ENCODE results near the gene KLHL26. TPM values are rescaled to one million over a fixed set of nuclear protein-coding genes. Genes with fewer than 3 reads are reported as not detected.

Gene KLHL26
- total and polyA plus RNA-seq, 2 of the 13 experiments (the other 11 are each of a cell fraction or from before 2014, with no cell fraction given), result 1.5 to 1.7 TPM

- TF ChIP-seq ZBTB39 (CRISPR knock-in tag; IDR thresholded peaks at IDR 0.05), result no peak
- TF ChIP-seq ZNF484 (CRISPR knock-in tag; IDR thresholded peaks at IDR 0.05; ENCODE audit: borderline replicate concordance, low read depth), result no peak
- peak; percentile 12; the same call in 1 of the 2 replicates for TF ChIP-seq GFI1 (CRISPR knock-in tag; IDR thresholded peaks at IDR 0.05; ENCODE audit: borderline replicate concordance)
- no peak for TF ChIP-seq ZNF225 (CRISPR knock-in tag; IDR thresholded peaks at IDR 0.05)
- peak; percentile 91; the same call in 1 of the 2 replicates for TF ChIP-seq TARDBP (CRISPR knock-in tag; IDR thresholded peaks at IDR 0.05)
- peak; percentile 25 for TF ChIP-seq ZNF781 (CRISPR knock-in tag; IDR thresholded peaks at IDR 0.05; ENCODE audit: borderline replicate concordance, not compliant biosample characterization)
- no peak for TF ChIP-seq ZNF33B (CRISPR knock-in tag; IDR thresholded peaks at IDR 0.05)
- no peak for TF ChIP-seq NFAT5 (CRISPR knock-in tag; IDR thresholded peaks at IDR 0.05)
- 0 out of 2 replicates have a peak, but pooled peaks have one; percentile 14 for TF ChIP-seq FOXO1 (CRISPR knock-in tag; IDR thresholded peaks at IDR 0.05)
- TF ChIP-seq MAF1 (CRISPR knock-in tag; IDR thresholded peaks at IDR 0.05; ENCODE audit: borderline replicate concordance), result no peak
- no peak for TF ChIP-seq ZNF121 (CRISPR knock-in tag; IDR thresholded peaks at IDR 0.05)
- TF ChIP-seq RFX1 (IDR thresholded peaks at IDR 0.05), result no peak
- no peak for TF ChIP-seq DNMT1 (CRISPR knock-in tag; IDR thresholded peaks at IDR 0.05)
- no peak for TF ChIP-seq NCOA1 (CRISPR knock-in tag; IDR thresholded peaks at IDR 0.05)
- no peak for TF ChIP-seq ZNF691 (CRISPR knock-in tag; IDR thresholded peaks at IDR 0.05; ENCODE audit: borderline replicate concordance, low read depth)
- no peak for TF ChIP-seq MBD4 (IDR thresholded peaks at IDR 0.05; ENCODE audit: borderline replicate concordance, low read length)
- no peak for TF ChIP-seq RARG (CRISPR knock-in tag; IDR thresholded peaks at IDR 0.05; ENCODE audit: low read depth)
- no peak; the same call in 1 of the 2 replicates for TF ChIP-seq TFDP2 (CRISPR knock-in tag; IDR thresholded peaks at IDR 0.05)
These were observed 26.1 kb upstream of the KLHL26 start (continued) for GRCh38 chr19:18610556-18611326.
